GM21360 (cell line): ENCODE data around the gene SPEN.
"Not testable (repeated sequence)": the region's sequence is repeated elsewhere in the genome, so short reads cannot be mapped to it uniquely, and the experiment has no call there.

Experiments used
- ATAC-seq: cut with Tn5 transposase; IDR thresholded peaks from one replicate; pipeline ENCODE4 v1.9.1; 2021; ENCODE audit warnings: mild to moderate bottlenecking, moderate library complexity; ENCODE audit not compliant: unreplicated experiment

Gene SPEN, protein sequence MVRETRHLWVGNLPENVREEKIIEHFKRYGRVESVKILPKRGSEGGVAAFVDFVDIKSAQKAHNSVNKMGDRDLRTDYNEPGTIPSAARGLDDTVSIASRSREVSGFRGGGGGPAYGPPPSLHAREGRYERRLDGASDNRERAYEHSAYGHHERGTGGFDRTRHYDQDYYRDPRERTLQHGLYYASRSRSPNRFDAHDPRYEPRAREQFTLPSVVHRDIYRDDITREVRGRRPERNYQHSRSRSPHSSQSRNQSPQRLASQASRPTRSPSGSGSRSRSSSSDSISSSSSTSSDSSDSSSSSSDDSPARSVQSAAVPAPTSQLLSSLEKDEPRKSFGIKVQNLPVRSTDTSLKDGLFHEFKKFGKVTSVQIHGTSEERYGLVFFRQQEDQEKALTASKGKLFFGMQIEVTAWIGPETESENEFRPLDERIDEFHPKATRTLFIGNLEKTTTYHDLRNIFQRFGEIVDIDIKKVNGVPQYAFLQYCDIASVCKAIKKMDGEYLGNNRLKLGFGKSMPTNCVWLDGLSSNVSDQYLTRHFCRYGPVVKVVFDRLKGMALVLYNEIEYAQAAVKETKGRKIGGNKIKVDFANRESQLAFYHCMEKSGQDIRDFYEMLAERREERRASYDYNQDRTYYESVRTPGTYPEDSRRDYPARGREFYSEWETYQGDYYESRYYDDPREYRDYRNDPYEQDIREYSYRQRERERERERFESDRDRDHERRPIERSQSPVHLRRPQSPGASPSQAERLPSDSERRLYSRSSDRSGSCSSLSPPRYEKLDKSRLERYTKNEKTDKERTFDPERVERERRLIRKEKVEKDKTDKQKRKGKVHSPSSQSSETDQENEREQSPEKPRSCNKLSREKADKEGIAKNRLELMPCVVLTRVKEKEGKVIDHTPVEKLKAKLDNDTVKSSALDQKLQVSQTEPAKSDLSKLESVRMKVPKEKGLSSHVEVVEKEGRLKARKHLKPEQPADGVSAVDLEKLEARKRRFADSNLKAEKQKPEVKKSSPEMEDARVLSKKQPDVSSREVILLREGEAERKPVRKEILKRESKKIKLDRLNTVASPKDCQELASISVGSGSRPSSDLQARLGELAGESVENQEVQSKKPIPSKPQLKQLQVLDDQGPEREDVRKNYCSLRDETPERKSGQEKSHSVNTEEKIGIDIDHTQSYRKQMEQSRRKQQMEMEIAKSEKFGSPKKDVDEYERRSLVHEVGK (N-terminal part only)

DNA sequence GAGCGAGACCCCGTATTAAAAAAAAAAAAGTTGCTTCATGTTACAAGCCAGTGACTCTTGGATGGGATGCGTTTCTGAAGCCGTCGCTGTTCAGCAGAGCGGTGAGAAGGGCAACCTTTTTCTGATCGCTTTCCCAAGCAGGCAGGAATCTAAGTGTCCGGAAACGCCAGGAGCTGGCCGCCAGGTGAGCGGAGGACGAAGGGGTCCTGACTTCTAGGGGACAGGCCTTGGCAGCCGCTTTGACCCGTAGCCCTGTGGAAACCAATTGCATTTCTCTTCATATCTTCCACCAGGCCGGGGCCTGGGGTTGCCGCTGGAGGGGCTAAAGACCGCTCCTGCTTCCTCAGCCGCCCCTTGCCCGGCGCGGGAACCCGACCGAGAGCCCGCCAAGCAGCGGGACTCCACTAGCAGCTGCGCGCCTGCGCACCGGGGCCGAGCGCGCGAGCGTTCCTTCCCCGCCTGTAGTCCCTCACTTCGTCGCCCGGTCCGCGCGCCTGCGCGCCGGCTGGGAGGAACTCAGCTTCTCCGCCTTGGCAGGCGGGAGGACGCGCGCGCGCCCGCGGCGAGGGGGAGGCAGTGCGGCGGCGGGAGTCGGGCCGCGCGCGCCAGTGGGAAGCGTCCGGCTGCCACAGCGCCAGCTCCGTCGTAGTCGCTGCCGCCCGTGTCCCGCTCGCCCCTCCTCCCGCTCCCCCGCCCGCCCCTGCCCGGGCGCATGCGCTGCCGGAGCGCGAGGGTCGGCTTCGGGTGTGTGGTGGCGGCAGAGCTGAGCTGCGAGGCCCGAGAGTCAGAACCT is at the start of gene SPEN:
Gene SPEN, plus strand, starts transcription at position 608 of the 793 bp plus-strand sequence. CDS start 361 bp downstream, outside the sequence.
- peak; percentile 55 for ATAC-seq

DNA sequence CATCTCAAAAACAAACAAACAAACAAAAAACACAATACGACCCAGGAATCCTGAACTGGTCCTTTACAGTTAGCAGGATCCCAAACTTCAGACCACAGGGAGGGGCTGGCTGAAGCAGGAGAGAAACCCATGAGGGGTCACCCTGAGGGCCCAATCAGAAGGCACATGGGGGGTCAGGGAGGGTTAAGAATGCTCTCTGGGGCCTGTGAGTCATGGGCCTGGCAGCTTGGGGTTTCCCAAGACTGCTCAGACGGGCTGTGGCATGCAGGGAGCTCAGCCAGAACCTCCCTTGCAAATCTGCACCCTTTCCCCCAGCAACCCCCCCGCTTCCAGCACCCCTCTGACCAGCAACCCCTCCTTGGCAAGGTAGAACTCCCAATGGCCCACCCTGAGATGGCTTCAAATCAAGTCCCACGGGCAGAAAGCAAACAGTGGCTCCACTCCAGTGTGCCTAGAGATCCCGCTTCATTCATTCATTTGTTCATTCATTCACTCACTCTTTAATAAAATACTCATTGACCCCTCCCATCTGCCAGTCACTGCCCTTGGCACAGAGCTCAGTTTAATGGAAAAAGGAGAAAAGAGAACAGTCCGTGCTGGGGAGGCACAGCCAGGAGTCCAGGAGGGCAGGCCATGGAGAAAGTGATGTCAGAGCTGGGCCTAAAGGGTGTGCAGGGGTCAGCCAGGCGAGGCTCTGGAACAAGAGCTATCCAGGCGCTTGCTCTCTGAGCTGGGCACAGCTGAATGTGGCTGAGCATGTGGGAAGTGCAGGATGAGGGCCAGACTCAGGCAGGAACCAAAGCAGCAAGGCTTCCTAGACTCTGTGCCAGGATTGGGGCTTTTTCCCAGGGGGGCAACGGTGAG is 48.3 kb upstream of the SPEN start:
- ATAC-seq = no peak

DNA sequence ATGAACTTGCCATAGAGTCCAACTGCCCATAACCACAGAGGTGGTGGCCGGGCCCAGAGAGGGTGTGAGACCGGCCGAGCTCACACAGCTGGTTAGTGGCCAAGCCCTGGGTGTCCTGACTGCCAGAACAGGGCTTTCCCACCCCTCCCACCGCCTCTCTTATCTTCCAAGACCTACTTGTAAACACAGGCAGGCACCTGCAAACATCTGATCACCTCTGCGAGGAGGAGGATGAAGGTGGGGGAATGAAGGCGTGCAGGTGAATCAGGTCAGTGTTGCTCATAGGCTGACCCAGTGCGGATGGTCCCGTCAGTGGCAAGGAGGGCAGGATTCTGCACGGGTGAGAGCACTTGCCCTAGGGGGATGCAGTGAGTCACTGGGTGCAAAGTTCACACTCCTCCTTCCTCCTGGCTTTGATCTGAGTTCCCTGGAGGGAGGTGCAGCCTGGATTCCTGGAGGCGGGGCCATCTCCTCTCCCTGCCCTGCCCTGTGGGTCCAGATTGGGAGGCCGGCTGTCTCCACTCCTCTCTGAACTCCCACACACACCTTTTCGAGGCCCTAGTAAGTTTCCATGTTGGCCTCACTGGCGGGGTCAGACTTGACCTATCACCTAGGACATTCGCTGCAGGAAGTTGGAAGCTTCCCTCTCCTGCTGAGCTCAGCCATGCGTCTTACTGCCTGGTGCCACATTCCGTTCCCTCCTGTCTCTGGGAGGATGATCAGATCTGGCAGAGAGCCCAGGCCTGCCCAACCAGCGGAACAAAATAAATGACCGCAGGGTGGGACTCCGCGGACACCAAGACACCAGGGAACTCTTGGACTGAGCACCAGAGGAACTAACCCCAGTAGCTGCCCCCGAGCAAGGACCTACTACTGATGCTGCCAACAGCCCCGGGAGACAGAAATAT is 47.3 kb upstream of the SPEN start:
- no peak for ATAC-seq

DNA sequence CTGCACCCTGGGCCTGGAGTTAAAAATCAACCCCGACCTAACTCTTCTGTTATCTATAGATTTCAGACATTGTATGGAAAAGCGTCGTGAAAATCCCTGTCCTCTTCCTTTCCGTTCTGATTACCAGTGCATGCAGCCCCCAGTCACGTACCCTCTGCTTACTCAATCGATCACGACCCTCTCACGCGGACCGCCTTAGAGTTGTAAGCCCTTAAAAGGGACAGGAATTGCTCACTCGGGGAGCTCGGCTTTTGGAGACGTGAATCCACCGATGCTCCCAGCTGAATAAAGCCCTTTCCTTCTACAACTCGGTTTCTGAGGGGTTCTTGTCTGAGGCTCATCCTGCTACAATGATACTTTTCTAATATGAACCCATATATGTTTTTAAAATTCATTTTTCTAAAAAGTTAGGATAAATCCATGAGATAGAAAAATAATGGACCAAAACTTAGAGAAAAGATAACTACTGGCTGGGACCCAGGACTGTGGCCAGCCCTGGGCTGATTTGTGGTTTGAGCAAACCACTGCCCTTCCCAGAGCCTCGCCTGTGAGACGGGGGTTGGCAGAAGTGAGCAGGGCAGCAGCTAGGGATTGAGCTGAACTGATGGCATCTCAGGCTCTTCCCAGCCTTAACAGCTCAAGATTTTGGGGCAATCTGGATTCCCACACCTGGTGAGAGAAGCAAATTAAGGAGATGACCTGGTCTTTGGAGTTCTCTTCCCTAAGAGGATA is 45.1 kb upstream of the SPEN start:
- ATAC-seq = no peak

DNA sequence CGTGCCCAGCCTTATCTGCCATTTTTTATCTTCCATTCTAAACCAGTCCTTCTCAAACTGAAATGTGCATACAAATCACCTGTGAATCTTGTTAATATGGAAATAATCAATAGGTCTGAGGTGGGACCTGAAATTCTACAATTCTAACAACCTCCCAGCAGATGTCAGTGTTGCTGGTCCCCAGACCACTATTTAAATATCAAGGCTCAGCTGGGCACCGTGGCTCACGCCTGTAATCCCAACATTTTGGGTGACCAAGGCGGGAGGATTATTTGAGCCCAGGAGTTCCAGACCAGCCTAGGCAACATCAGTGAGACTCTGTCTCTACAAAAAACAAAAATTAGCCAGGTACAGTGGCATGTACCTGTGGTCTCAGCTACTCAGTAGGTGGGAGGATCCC is 44.1 kb upstream of the SPEN start:
- no peak for ATAC-seq

DNA sequence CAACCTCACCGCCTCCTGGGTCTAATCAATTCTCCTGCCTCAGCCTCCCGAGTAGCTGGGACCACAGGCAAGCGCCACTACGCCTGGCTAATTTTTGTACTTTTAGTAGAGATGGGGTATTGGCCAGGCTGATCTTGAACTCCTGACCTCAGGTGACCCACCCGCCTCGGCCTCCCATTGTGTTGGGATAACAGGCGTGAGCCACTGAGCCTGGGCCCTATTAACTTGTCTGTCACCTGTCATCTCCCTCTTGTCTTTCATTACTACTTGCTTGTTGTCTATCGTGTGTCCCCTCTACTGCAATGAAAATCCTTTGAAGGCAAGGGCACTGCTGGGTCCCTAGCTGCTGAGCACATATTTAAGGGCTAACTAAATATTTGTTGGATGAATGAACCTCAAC is 43.4 kb upstream of the SPEN start:
- ATAC-seq = no peak

DNA sequence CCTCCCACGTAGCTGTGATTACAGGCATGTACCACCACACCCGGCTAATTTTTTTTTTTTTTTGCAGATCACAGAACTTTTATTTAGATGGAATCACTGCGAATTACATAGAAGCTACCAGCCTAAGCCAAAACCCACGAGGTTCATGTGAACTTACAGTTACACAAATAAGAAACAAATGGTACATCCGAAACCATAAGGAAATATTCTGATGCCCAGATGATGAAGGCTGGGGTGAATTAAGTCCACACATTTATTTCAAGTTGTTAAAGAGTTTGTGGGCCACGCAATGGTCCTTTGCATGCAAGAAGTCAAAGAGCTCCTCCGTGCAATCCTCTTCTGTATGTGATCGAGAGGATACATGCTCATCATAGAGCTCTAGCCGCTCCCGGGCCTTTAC is 40.4 kb upstream of the SPEN start:
- ATAC-seq = no peak

DNA sequence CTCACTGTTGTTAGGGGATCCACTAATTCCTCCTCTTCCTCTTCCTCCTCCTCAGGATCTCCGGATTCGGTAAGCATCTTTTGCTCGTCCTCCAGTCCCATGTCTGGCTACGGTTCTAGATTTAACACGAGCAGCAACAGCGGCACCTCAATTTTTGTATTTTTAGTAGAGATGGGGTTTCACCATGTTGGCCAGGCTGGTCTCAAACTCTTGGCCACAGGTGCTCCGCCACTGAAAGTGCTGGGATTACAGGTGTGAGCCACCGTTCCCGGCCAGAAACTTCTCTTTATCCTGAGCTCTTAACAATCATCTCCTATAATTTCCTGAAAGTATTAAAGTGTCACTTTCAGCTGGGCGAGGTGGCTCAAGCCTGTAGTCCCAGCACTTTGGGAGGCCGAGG is 40.0 kb upstream of the SPEN start, which contains the start of gene UQCRHL:
Gene UQCRHL, minus strand, starts transcription at position 101 of the 400 bp plus-strand sequence. Its CDS starts 0 bp downstream, at position 101.
- ATAC-seq = not testable (repeated sequence)

DNA sequence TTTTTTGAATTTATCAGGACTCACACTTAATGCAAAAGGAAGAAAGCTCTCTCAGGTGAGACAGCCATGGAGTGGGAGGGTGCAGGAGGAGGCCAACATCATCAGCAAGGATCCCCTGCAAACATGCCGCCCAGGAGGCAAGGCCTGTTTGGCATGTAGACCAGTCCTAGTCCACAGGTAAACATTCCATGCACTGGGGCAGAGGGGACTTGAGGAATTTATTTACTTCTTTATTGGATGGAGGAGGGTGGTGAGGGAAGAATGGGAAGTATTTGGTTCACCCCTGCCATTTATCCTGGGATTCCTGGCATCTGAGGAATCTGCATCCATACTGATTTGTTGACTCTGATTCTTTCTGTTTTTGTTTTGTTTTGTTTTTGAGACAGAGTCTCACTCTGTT is 38.6 kb upstream of the SPEN start:
- ATAC-seq = no peak

DNA sequence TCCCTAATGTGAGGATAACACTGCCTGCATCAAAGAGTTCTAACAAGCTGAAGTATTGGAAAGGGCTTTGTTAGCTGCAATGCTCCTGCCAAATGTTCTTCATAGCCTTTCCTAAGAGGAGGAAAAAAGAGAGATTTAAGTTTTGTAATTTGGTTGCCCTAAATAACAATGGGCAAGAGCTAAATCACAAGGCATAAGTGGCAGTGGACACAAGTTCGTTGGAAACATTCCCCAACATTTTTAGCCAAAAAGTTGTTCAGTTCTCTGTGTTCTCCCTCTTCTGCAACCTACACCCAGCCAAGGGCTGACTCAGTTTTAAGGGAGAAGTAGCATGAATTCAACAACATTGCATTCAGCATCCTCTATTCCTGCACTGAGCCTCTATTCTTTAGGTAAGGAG is 37.4 kb upstream of the SPEN start:
- no peak for ATAC-seq

DNA sequence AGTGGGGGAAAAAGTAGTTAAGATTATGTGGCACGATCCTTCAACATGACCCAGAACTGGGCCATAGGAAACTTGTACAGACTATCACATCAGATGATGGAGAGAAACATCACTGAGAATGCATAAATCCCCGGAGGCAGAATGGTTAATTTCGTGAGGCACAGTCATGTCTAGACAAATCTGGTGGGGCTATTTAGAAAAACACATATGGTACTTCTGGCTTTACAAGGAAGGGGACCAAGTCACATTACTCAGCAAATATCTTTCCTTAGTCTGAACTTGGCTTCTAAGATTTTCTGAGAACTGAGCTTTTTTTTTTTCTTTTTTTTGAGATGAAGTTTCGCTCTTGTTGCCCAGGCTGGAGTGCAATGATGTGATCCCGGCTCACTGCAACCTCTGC is 30.8 kb upstream of the SPEN start:
- ATAC-seq = no peak

DNA sequence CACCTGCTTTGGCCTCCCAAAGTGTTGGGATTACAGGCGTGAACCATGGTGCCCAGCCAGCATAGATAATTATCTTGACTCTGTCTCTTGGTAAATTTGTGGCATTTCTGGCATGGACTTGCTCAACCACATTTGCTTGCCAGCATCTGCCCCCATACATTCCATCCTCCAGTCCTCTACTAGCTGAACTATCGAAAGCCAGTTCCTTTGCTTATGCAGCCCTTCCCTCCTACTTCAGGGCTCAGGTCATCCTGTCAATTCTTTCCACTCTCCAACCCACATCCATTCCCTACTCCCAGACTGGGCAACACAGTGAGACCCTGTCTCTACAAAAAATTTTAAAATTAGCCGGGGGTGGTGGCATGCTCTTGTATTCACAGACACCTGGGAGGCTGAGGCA is 27.0 kb upstream of the SPEN start:
- ATAC-seq = no peak

DNA sequence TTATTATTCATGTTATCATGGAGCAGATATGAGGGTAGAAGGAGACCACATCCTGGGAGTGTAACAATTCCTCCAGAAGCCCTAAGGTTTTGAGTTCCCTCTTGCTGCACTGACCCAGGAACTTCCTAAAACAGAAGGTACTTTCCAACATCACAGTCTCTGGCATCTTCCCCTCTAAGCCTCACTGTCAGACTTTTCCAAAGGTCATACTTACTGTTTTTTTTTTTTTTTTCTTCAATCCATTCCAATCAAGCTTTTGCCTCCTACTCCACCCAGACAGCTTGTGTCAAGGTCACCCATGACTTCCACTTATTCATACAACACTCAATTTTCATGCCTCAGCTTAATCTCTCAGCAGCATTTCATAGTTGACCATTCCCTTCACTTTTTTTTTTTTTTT is 21.7 kb upstream of the SPEN start:
- ATAC-seq = no peak

DNA sequence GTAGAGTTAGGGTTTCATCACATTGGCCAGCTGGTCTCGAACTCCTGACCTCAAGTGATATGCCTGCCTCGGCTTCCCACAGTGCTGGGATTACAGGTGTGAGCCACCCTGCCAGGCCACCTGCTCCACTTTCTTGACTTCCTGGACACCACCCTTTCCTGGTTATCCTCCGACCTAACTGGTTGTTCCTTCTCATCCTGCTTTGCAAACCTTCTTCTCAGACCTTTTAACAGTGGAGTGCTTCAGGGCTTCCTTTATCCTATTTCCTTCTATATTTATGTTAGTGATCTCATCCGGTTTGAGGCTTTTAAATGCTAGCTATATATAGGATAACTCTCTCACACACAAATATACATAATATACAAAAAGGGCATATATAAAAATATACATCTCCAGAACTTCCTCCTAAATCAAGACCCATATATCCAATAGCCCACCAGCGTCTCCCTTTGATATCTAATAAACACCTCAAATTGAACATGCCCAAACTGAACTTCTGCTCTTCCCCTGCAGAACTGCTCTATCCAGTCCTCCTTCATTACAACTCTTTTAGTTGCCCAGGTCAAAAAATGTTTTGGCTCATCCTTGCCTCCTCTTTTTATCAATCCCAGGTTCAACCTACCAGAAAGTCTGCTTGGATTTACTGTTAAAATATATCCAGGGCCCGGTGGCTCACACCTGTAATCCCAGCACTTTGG is 20.5 kb upstream of the SPEN start:
- no peak for ATAC-seq

DNA sequence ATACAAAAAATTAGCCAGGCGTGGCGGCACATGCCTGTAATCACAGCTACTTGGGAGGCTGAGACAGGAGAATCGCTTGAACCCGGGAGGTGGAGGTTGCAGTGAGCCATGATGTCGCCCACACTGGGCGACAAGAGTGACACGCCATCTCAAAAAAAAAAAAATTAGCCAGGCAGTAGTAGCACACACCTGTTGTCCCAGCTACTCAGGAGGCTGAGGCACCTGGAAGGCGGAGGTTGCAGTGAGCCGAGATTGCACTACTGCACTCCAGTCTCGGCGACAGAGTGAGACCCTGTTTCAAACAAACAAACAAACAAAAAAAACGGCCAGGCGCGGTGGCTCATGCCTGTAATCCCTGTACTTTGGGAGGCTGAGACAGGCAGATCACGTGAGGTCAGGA is 19.9 kb upstream of the SPEN start:
- not testable (repeated sequence) for ATAC-seq

DNA sequence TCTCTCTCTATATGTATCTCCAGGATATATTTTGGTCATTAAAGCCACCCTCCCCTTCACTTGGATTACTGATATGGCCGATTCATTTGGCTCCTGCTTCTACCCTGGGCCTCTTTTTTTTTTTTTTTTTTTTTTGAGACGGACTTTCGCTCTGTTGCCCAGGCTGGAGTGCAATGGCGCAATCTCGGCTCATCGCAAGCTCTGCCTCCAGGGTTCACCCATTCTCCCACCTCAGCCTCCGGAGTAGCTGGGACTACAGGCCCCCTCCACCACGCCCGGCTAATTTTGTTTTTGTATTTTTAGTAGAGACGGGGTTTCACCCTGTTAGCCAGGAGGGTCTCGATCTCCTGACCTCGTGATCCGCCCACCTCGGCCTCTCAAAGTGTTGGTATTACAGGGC is 18.6 kb upstream of the SPEN start:
- not testable (repeated sequence) for ATAC-seq

DNA sequence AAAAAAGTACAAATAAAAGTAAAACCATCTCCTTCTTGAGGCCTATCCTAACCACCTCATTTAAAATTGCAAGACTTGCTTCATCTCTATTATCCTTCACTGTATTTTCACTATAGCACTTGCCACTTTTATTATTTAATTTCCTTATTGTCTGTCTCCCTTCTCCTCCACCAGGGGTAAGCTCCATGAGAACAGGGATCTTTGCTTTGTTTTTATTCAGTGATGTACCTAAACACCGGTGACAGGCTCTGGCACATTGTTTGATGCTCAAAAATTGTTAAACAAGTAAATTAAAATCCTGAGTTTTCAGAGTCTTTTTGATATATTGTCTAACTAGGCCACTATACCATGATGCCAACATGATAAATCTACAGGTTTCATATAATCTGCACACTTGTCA is 17.2 kb upstream of the SPEN start:
- no peak for ATAC-seq
